B cell (primary cell): ENCODE results near the gene SLC7A1. TPM values are rescaled to one million over a fixed set of nuclear protein-coding genes. Genes with fewer than 3 reads are reported as not detected.

Source experiments
- ATAC-seq: fragments of 200-7000 bp; cut with Tn5 transposase; one replicate; pipeline ENCODE4 v1.10.0; 2021; ENCODE audit warnings: low read depth, mild to moderate bottlenecking, moderate number of reproducible peaks, moderate library complexity
- CTCF ChIA-PET: fragments of 350-600 bp; sonication (Branson Sonifier 250); formaldehyde crosslinking; loops from one replicate; lab custom pipeline; 2021; ENCODE audit warnings: antibody characterized with exemption, inconsistent platforms; lab: Charles Lee
- POLR2A ChIA-PET: fragments of 350-600 bp; sonication (Branson Sonifier 250); formaldehyde crosslinking; loops from one replicate; lab custom pipeline; 2021; ENCODE audit warnings: antibody characterized with exemption; lab: Charles Lee
- DNase-seq: peaks from one replicate; pipeline ENCODE4 v3.0.0; 2013
- H2AFZ ChIP-seq: 2 replicates; pipeline ENCODE4 v1.6.1; 2012; ENCODE audit warnings: mild to moderate bottlenecking, low read depth, low read length; ENCODE audit not compliant: insufficient read depth, poor library complexity, severe bottlenecking
- H3K27ac ChIP-seq, 2 donors: 1 replicate in 1 of 2; 2 replicates in 1 of 2; pipeline ENCODE4 v1.5.1; 2012 to 2013; ENCODE audit warnings: low read length in 2 of 2, mild to moderate bottlenecking in 2 of 2, moderate library complexity in 1 of 2
- H3K27me3 ChIP-seq, 4 experiments: fragments of 200-600 bp in 1 of 4; sonication (generic) in 1 of 4; replicated peaks in 1 of 4; 1 replicate in 2 of 4; 2 replicates in 2 of 4; pipeline versions ENCODE4 v1.6.1 to v1.7.0; 2013 to 2016; ENCODE audit warnings: low read length in 3 of 4, mild to moderate bottlenecking in 2 of 4, mixed read lengths in 1 of 4, moderate library complexity in 1 of 4; ENCODE audit not compliant: insufficient read depth in 4 of 4, control insufficient read depth in 3 of 4; ENCODE audit errors: control extremely low read depth in 1 of 4
- H3K36me3 ChIP-seq, 2 experiments: replicated peaks in 1 of 2; 1 replicate in 1 of 2; 2 replicates in 1 of 2; pipeline versions ENCODE4 v1.6.1 to v1.7.1; 2013; ENCODE audit warnings: low read length in 1 of 2; ENCODE audit not compliant: insufficient read depth in 2 of 2, control insufficient read depth in 1 of 2; ENCODE audit errors: control extremely low read depth in 1 of 2, extremely low read depth in 1 of 2
- H3K4me1 ChIP-seq, 2 donors: fragments of 200-600 bp in 1 of 2; sonication (generic) in 1 of 2; 1 replicate in 1 of 2; 2 replicates in 1 of 2; pipeline versions ENCODE4 v1.5.1 to v1.6.1; 2013 to 2017; ENCODE audit warnings: low read length in 2 of 2; ENCODE audit not compliant: control insufficient read depth in 2 of 2, insufficient read depth in 2 of 2
- H3K4me2 ChIP-seq: replicated peaks from 2 replicates; pipeline ENCODE3; 2012; ENCODE audit warnings: mild to moderate bottlenecking, low read depth, low read length; ENCODE audit not compliant: poor library complexity, severe bottlenecking
- H3K4me3 ChIP-seq, 5 experiments: fragments of 200-600 bp in 1 of 5; sonication (generic) in 1 of 5; 1 replicate in 3 of 5; 2 replicates in 2 of 5; pipeline versions ENCODE4 v1.5.1 to v1.7.0; 2011 to 2016; ENCODE audit warnings: low read length in 4 of 5, mild to moderate bottlenecking in 4 of 5, low read depth in 2 of 5, control low read depth in 1 of 5, moderate library complexity in 1 of 5; ENCODE audit not compliant: insufficient read depth in 1 of 5; ENCODE audit errors: control extremely low read depth in 1 of 5, extremely low read depth in 1 of 5
- H3K79me2 ChIP-seq: fragments of 200-600 bp; sonication (generic); one replicate; pipeline ENCODE4 v1.6.0; 2016; ENCODE audit warnings: low read length; ENCODE audit not compliant: control insufficient read depth, insufficient read depth
- H3K9ac ChIP-seq: fragments of 200-600 bp; sonication (generic); 2 replicates; pipeline ENCODE4 v1.6.1; 2017; ENCODE audit warnings: mild to moderate bottlenecking, low read length, moderate library complexity
- H3K9me3 ChIP-seq, 3 donors: one replicate each; pipeline versions ENCODE4 v1.6.1 to v1.7.1; 2013; ENCODE audit warnings: low read length in 2 of 3; ENCODE audit not compliant: control insufficient read depth in 2 of 3, insufficient read depth in 1 of 3; ENCODE audit errors: control extremely low read depth in 1 of 3
- H4K20me1 ChIP-seq: 2 replicates; pipeline ENCODE4 v1.6.0; 2012; ENCODE audit warnings: mild to moderate bottlenecking, low read length; ENCODE audit not compliant: insufficient read depth, control insufficient read depth, poor library complexity, severe bottlenecking
- H3K27ac Mint-ChIP-seq: one replicate; pipeline ENCODE4 v1.8.0; 2021; ENCODE audit warnings: mixed read lengths
- H3K27me3 Mint-ChIP-seq: one replicate; pipeline ENCODE4 v1.8.0; 2021; ENCODE audit warnings: mixed read lengths
- H3K4me1 Mint-ChIP-seq: one replicate; pipeline ENCODE4 v1.8.0; 2021; ENCODE audit warnings: mixed read lengths
- H3K4me3 Mint-ChIP-seq: one replicate; pipeline ENCODE4 v1.8.0; 2021; ENCODE audit warnings: mixed read lengths
- H3K9me3 Mint-ChIP-seq: one replicate; pipeline ENCODE4 v1.8.0; 2022; ENCODE audit warnings: mixed read lengths; ENCODE audit not compliant: insufficient read depth
- CTCF ChIP-seq: fragments of 200-600 bp; IDR thresholded peaks from one replicate; pipeline ENCODE4 v1.8.0; 2022; ENCODE audit warnings: antibody characterized with exemption, mild to moderate bottlenecking
- EZH2 ChIP-seq: IDR thresholded peaks from 2 replicates; pipeline ENCODE4 v1.6.1; 2012; ENCODE audit warnings: borderline replicate concordance, low read depth, mild to moderate bottlenecking, moderate library complexity, low read length; ENCODE audit not compliant: insufficient read depth, poor library complexity, severe bottlenecking
- WGBS: methylation state at CpG from one replicate; pipeline ENCODE4 v1.1.5; 2013; ENCODE audit warnings: missing lambda C conversion rate; ENCODE audit not compliant: insufficient coverage; 5-methylcytosine and 5-hydroxymethylcytosine counted together
- intact Hi-C: fragments of 100-400 bp; cut with micrococcal nuclease; formaldehyde crosslinking; loops from one replicate; pipeline ENCODE4 v1.10.0; 2022
- polyA plus RNA-seq: library from polyadenylated mRNA; depleted of rRNA; stranded (reverse); fragments of >200 nt; gene quantifications from 2 replicates; pipeline ENCODE4 v1.2.3, GENCODE V29; 2012
- total RNA-seq, 2 donors: library from RNA; stranded (reverse); fragments of 120-200 nt in 1 of 2; gene quantifications; 1 replicate in 1 of 2; 2 replicates in 1 of 2; pipeline versions ENCODE4 v1.2.3 to v1.2.4, GENCODE V29; 2013 to 2022

SLC7A1 gene
- total and polyA plus RNA-seq, 2 donors (not counting 1 experiment from before 2014, with no cell fraction given), result 3.3 to 23.1 TPM

DNA sequence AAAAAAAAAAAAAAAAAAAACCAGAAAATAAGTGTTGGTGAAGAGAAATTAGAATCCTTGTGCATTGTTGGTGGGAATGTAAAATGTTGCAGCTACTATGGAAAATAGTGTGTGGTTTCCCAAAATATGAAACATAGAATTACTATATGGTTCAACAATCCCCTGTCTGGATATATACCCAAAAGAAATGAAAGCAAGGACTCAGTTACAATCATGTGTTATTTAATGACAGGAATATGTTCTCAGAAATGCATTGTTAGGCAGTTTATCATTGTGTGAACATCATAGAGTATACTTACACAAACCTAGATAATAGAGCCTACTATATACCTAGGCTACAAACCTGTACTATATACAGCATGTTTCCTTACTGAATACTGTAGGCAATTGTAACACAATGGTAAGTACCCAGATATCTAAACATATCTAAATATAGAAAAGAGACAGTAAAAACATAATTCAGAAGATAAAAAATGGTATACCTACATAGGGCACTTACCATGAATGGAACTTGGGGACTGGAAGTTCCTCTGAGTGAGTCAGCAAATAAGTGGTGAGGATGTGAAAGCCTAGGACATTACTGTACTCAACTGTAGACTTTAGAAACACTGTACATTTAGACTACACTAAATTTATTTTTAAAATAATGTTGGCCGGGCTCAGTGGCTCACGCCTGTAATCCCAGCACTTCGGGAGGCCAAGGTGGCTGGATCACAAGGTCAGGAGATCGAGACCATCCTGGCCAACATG, 25.7 kb upstream of the SLC7A1 start:
- TF ChIP-seq CTCF (no peak), EZH2 (no peak)
- CTCF ChIA-PET, result no interaction called here

GRCh38 chr13:29619995-29620394, 24.5 kb upstream of the SLC7A1 start:
- no peak overlapping the region for H3K27ac Mint-ChIP-seq
- peaks cover 10% of the 10 kb centered on the region for H3K9me3 Mint-ChIP-seq
- Histone ChIP-seq H3K4me1 (no peaks in the 10 kb centered on the region), H3K27me3 (peaks cover 0 to 9% (median under 1%) of the 10 kb centered on the region in 4 experiments), H3K79me2 (no peaks in the 10 kb centered on the region), H3K27ac (no peak overlapping the region), H3K4me3 (no peak overlapping the region), H2AFZ (no peak overlapping the region), H3K9ac (no peak overlapping the region), H3K9me3 (peaks cover 2 to 7% (median 2%) of the 10 kb centered on the region in 3 donors), H4K20me1 (no peaks in the 10 kb centered on the region), H3K36me3 (no peaks in the 10 kb centered on the region), H3K4me2 (no peak overlapping the region)
- DNase-seq (no peak), ATAC-seq (no peak)
- TF ChIP-seq CTCF, result no peak
- no peak for TF ChIP-seq EZH2
- peaks cover 53% of the 10 kb centered on the region for H3K27me3 Mint-ChIP-seq
- CTCF ChIA-PET, result no interaction called here
- intact Hi-C loops, result no loop called here
- POLR2A ChIA-PET, result no interaction called here
- no peak overlapping the region for H3K4me3 Mint-ChIP-seq
- H3K4me1 Mint-ChIP-seq, result no peaks in the 10 kb centered on the region

More for the DNA sequence above, 25.7 kb upstream of the SLC7A1 start:
- no peak overlapping the region for H3K27ac ChIP-seq
- H3K79me2 ChIP-seq, result no peaks in the 10 kb centered on the region
- no peaks in the 10 kb centered on the region for H4K20me1 ChIP-seq
- 90% methylated on average over 4 of the region's 4 CpGs for WGBS
- H3K27me3 ChIP-seq, result peaks cover 0 to 11% (median 0%) of the 10 kb centered on the region in 4 experiments
- POLR2A ChIA-PET, result no interaction called here
- H3K4me1 Mint-ChIP-seq, result no peaks in the 10 kb centered on the region
- H3K4me2 ChIP-seq, result no peak overlapping the region
- no peak overlapping the region for H3K4me3 ChIP-seq
- peaks cover 49% of the 10 kb centered on the region for H3K27me3 Mint-ChIP-seq
- no peak overlapping the region for H3K9ac ChIP-seq
- peaks cover 2 to 12% (median 2%) of the 10 kb centered on the region in 3 donors for H3K9me3 ChIP-seq
- ATAC-seq (no peak), DNase-seq (no peak)
- H3K36me3 ChIP-seq, result no peaks in the 10 kb centered on the region
- H3K27ac Mint-ChIP-seq, result no peak overlapping the region
- no peaks in the 10 kb centered on the region for H3K4me1 ChIP-seq
- no peak overlapping the region for H2AFZ ChIP-seq
- no peak overlapping the region for H3K4me3 Mint-ChIP-seq
- intact Hi-C loops, result no loop called here
- H3K9me3 Mint-ChIP-seq, result peaks cover 7% of the 10 kb centered on the region
